ENCODE data around the gene PALMD. TPM values are rescaled to one million over a fixed set of nuclear protein-coding genes. Genes with fewer than 3 reads are reported as not detected.
A peak's percentile ranks its signal among the peaks of the same experiment; 100 is the strongest.

Gene PALMD
- total RNA-seq, 2 experiments from 2014 or later, result not detected

GRCh38 chr1:99696616-99697015 lies 50.7 kb downstream of the PALMD start:
- Histone ChIP-seq H3K4me1 (ENCODE audit: insufficient read depth, low read length) (no peaks in the 10 kb centered on the region), H3K27me3 (ENCODE audit: control insufficient read depth in 1 of 2, insufficient read depth in 2 of 2, low read length in 2 of 2) (peaks cover 8 to 16% of the 10 kb centered on the region in 2 experiments), H3K27ac (ENCODE audit: low read depth in 1 of 2, low read length in 2 of 2) (no peak overlapping the region), H3K36me3 (ENCODE audit: insufficient read depth, low read length) (no peaks in the 10 kb centered on the region), H3K4me3 (ENCODE audit: low read length) (no peak overlapping the region), H3K9me3 (ENCODE audit: control insufficient read depth in 1 of 2, insufficient read depth in 1 of 2, low read length in 2 of 2) (no peaks in the 10 kb centered on the region)
- peaks cover 65% of the 10 kb centered on the region for H3K27me3 Mint-ChIP-seq
- ChIA-PET POLR2A (no interaction called here), CTCF (no interaction called here)
- no peaks in the 10 kb centered on the region for H3K4me1 Mint-ChIP-seq (ENCODE audit: low read depth)
- ATAC-seq (ENCODE audit: poor library complexity) (no peak), DNase-seq (no peak)
- TF ChIP-seq CTCF (IDR thresholded peaks at IDR 0.05), result no peak
- H3K27ac Mint-ChIP-seq, result no peak overlapping the region
- no peak overlapping the region for H3K4me3 Mint-ChIP-seq
- H3K9me3 Mint-ChIP-seq, result no peaks in the 10 kb centered on the region
- H3K36me3 Mint-ChIP-seq (ENCODE audit: low read depth), result no peaks in the 10 kb centered on the region
- intact Hi-C loops (cut with DNase I, micrococcal nuclease), result no loop called here

- no peak for DNase-seq
- H3K9me3 Mint-ChIP-seq, result no peaks in the 10 kb centered on the region
- Histone ChIP-seq H3K27ac (ENCODE audit: low read depth in 1 of 2, low read length in 2 of 2) (no peak overlapping the region), H3K4me3 (ENCODE audit: low read length) (no peak overlapping the region), H3K9me3 (ENCODE audit: control insufficient read depth in 1 of 2, insufficient read depth in 1 of 2, low read length in 2 of 2) (no peaks in the 10 kb centered on the region), H3K27me3 (ENCODE audit: control insufficient read depth in 1 of 2, insufficient read depth in 2 of 2, low read length in 2 of 2) (peaks cover 4 to 10% of the 10 kb centered on the region in 2 experiments), H3K36me3 (ENCODE audit: insufficient read depth, low read length) (no peaks in the 10 kb centered on the region), H3K4me1 (ENCODE audit: insufficient read depth, low read length) (no peaks in the 10 kb centered on the region)
- H3K27me3 Mint-ChIP-seq, result peaks cover 63% of the 10 kb centered on the region
- no peaks in the 10 kb centered on the region for H3K4me1 Mint-ChIP-seq (ENCODE audit: low read depth)
- no peak for TF ChIP-seq CTCF (IDR thresholded peaks at IDR 0.05)
- ChIA-PET POLR2A (no interaction called here), CTCF (no interaction called here)
- ATAC-seq (ENCODE audit: poor library complexity), result no peak
- H3K4me3 Mint-ChIP-seq, result no peak overlapping the region
- no peaks in the 10 kb centered on the region for H3K36me3 Mint-ChIP-seq (ENCODE audit: low read depth)
- intact Hi-C loops (cut with DNase I, micrococcal nuclease), result no loop called here
- no peak overlapping the region for H3K27ac Mint-ChIP-seq
These were observed 51.7 kb downstream of the PALMD start for GRCh38 chr1:99697580-99697979.

- POLR2A ChIA-PET, result no interaction called here
- intact Hi-C loops (cut with DNase I, micrococcal nuclease), result no loop called here
- ATAC-seq (ENCODE audit: poor library complexity) (no peak), DNase-seq (peak in 3 of 14 experiments; percentile 11 to 36 (median 27))
- Histone ChIP-seq H3K36me3 (ENCODE audit: insufficient read depth, low read length) (no peaks in the 10 kb centered on the region), H3K27ac (ENCODE audit: low read depth in 1 of 2, low read length in 2 of 2) (no peak overlapping the region), H3K4me3 (ENCODE audit: low read length) (no peak overlapping the region), H3K9me3 (ENCODE audit: control insufficient read depth in 1 of 2, insufficient read depth in 1 of 2, low read length in 2 of 2) (no peaks in the 10 kb centered on the region), H3K4me1 (ENCODE audit: insufficient read depth, low read length) (peaks cover 11% of the 10 kb centered on the region), H3K27me3 (ENCODE audit: control insufficient read depth in 1 of 2, insufficient read depth in 2 of 2, low read length in 2 of 2) (peaks cover 3 to 4% of the 10 kb centered on the region in 2 experiments)
- CTCF ChIA-PET, result no interaction called here
- H3K9me3 Mint-ChIP-seq, result no peaks in the 10 kb centered on the region
- H3K27me3 Mint-ChIP-seq, result peaks cover 52% of the 10 kb centered on the region
- peaks cover 6% of the 10 kb centered on the region for H3K4me1 Mint-ChIP-seq (ENCODE audit: low read depth)
- H3K27ac Mint-ChIP-seq, result no peak overlapping the region
- H3K4me3 Mint-ChIP-seq, result no peak overlapping the region
- H3K36me3 Mint-ChIP-seq (ENCODE audit: low read depth), result no peaks in the 10 kb centered on the region
- no peak for TF ChIP-seq CTCF (IDR thresholded peaks at IDR 0.05)
These were observed 54.1 kb downstream of the PALMD start for GRCh38 chr1:99700020-99700419.

All from CD4-positive, alpha-beta T cell (primary cell).